GM12873 (cell line): ENCODE results near the gene SLC38A1.

Source experiments
- CTCF ChIP-seq: IDR thresholded peaks from 2 replicates; pipeline ENCODE4 v1.5.1; 2012; ENCODE audit warnings: low read depth, mild to moderate bottlenecking, moderate library complexity, low read length, control low read depth; ENCODE audit not compliant: insufficient read depth; ENCODE audit errors: missing control alignments

The SLC38A1 gene

GRCh38 chr12:46147144-46147543 is 121.7 kb downstream of the SLC38A1 start:
- TF ChIP-seq CTCF: no peak

GRCh38 chr12:46145881-46146280 is 123.0 kb downstream of the SLC38A1 start:
- no peak for TF ChIP-seq CTCF

- no peak for TF ChIP-seq CTCF
These were observed 124.4 kb downstream of the SLC38A1 start for GRCh38 chr12:46144433-46144832.

DNA sequence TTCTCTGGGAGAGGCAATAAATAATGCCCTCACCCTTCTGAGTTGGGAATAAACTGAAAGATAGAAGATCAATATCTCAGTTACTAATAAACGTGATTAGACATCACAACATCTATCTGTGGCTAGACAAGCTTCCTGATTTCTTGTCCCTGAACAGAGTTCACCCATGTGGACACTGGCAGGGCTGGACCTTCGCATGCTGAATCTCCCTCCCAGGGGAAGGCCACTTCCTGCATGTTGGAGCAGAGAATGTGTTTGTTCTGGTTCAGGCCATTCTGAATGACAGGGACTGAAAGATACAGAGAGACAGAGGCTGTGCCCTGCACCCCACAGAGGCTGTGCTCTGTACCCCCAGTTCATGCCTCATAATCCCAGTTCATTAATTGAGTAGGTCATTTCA is 132.6 kb downstream of the SLC38A1 start:
- TF ChIP-seq CTCF: no peak

DNA sequence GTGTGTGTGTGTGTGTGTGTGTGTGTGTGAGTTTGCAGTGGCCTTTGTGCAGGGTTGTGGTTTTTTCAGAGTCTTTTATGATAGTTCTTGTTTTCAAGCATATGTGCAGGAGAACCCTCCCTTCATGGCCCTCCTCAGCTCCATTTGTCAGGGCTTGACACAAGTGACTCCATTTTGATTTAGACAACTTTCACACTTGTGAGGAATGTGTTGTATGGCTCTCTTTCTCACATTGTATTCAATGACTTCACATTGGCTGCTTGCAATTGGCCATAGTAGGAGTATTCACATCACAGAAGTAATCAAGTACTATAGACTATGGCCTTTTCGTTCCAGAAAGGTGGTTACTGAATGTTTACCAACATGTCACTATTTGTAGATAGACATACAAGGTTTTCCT is 133.1 kb downstream of the SLC38A1 start:
- TF ChIP-seq CTCF: no peak

GRCh38 chr12:46134852-46135251 is 134.0 kb downstream of the SLC38A1 start:
- TF ChIP-seq CTCF: no peak

- TF ChIP-seq CTCF: no peak
These were observed 134.5 kb downstream of the SLC38A1 start for GRCh38 chr12:46134205-46134811.

GRCh38 chr12:46133751-46134150 is 135.1 kb downstream of the SLC38A1 start:
- no peak for TF ChIP-seq CTCF
